ES-I3 (cell line): Measurements from ENCODE around the gene CTNNA2.

Experiments used
- H3K36me3 ChIP-seq: 2 replicates; pipeline ENCODE4 v1.6.1; 2013; ENCODE audit warnings: mild to moderate bottlenecking, low read length, control low read depth, moderate library complexity; ENCODE audit not compliant: insufficient read depth
- H3K4me1 ChIP-seq: 2 replicates; pipeline ENCODE4 v1.6.1; 2013; ENCODE audit warnings: mild to moderate bottlenecking, control low read depth, low read length; ENCODE audit not compliant: insufficient read depth
- H3K9ac ChIP-seq: 2 replicates; pipeline ENCODE4 v1.6.1; 2013; ENCODE audit warnings: low read depth, mild to moderate bottlenecking, low read length, moderate library complexity
- H3K9me3 ChIP-seq: 2 replicates; pipeline ENCODE4 v1.6.1; 2013; ENCODE audit warnings: mild to moderate bottlenecking, low read length, moderate library complexity; ENCODE audit not compliant: control insufficient read depth, insufficient read depth

CTNNA2 gene

DNA sequence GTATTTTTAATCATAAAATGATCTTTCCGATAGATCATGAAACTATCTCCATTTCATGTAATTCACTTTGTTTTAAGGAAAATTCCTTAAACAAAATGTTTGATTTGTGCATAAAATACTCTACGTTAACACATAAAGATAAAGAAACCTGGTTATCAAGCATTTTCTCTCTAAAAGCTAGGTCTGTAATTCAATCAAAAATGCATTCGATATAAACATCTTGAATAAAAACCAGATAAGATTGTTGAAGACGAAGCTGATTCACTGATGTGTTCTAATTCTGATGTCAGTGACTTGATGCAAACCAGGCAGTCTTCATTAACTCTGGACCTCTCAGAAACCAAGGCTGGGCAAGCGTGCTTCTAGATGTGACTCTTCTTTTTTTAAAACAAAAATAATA lies 245.2 kb downstream of the CTNNA2 start:
- Histone ChIP-seq H3K9me3 (no peaks in the 10 kb centered on the region), H3K36me3 (no peaks in the 10 kb centered on the region), H3K9ac (no peak overlapping the region), H3K4me1 (no peaks in the 10 kb centered on the region)

DNA sequence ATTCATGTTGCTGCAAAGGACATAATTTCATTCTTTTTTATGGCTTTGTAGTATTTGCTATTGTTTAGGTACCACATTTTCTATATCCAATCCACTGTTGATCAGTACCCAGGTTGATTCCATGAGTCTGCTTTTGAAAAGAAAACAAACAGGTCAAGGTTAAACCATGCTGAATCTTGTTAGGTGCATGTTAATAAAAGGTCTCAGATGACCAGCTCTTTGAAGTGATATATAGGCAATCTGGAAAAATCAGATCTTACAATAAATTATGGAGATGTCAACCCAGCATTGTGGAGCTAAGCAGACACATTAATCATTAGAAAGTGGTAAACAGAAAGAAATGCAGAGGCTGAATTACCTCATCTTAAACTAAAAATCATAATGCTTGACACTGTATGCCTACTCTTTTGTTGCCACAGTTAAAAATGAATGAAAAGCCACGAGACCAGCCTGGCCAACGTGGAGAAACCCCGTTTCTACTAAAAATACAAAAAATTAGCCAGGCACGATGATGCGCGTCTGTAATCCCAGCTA lies 246.0 kb downstream of the CTNNA2 start:
- Histone ChIP-seq H3K36me3 (no peaks in the 10 kb centered on the region), H3K9ac (no peak overlapping the region), H3K9me3 (no peaks in the 10 kb centered on the region), H3K4me1 (no peaks in the 10 kb centered on the region)

DNA sequence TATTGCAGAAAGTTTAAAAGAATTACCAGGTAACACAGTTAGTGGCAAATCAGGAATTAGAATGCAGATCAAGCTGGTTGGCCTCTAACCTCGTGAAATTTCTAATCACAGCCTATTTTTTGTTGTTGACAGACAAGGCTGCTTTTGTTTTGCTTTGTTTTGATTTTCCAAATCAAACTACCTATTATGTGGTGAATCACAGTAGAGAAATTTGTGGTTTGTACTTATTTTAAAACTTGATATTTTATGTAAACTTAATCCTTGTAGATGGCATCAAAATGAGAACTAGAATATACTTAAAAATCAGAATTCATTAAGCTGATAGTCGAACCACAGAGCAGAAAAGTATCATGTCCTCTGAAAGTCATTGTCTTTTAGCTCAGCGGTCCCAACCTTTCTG lies 258.1 kb downstream of the CTNNA2 start:
- Histone ChIP-seq H3K36me3 (no peaks in the 10 kb centered on the region), H3K9ac (no peak overlapping the region), H3K4me1 (no peaks in the 10 kb centered on the region), H3K9me3 (no peaks in the 10 kb centered on the region)

DNA sequence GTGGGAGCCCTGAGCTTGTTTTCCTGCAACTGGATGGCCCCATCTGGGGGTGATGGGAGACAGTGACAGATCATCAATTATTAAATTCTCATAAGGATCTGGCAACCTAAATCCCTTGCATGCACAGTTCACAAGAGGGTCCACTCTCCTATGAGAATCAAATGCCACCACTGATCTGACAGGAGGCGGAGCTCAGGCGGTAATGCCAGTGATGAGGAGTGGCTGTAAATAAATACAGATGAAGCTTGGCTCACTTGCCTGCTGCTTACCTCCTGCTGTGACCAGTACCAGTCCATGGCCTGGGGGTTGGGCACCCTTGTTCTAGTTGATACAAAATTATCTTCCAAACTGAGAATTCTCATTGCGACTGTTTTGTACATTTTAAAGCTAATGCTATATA lies 258.6 kb downstream of the CTNNA2 start:
- Histone ChIP-seq H3K9ac (no peak overlapping the region), H3K9me3 (no peaks in the 10 kb centered on the region), H3K36me3 (no peaks in the 10 kb centered on the region), H3K4me1 (no peaks in the 10 kb centered on the region)

DNA sequence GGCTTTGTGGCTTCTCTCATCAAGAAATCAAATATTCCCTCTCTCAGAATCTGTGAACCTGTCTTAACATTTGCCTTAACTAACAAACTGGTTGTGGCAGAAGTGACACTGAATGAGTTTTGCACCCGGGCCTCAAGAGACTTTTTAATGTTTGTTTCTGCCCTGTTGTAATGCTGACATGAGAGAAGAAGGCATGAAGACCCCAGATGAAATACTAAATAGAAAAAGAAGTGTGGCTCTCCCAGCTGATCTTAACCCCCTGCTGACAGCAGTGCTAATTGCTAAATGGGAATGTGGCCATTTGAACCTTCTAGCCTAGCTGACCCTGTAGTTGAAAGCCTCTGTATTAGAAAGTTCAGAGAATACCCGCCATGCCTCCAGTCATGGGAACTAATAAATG lies 261.2 kb downstream of the CTNNA2 start:
- Histone ChIP-seq H3K36me3 (no peaks in the 10 kb centered on the region), H3K4me1 (no peaks in the 10 kb centered on the region), H3K9ac (no peak overlapping the region), H3K9me3 (no peaks in the 10 kb centered on the region)

DNA sequence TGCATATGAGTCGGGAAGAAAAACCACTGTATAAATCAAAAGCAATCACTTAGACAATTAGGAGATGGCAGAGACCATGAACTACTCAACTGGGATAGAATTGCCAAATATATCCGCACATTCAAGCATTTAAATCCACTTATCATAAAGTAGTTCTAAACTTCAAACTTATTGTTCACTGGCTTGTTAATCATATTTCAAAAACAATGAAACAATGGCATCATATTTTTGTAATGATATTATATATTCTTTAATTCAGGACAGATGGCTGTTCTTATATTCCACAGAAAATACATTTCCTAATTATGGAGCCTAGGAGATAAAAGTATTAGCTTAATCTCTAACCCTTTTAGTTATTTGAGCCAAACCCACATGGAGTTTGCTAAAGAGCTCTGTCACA lies 263.6 kb downstream of the CTNNA2 start:
- Histone ChIP-seq H3K4me1 (no peaks in the 10 kb centered on the region), H3K9ac (no peak overlapping the region), H3K9me3 (peaks cover 6% of the 10 kb centered on the region; the same call in 1 of the 2 replicates), H3K36me3 (no peaks in the 10 kb centered on the region)

DNA sequence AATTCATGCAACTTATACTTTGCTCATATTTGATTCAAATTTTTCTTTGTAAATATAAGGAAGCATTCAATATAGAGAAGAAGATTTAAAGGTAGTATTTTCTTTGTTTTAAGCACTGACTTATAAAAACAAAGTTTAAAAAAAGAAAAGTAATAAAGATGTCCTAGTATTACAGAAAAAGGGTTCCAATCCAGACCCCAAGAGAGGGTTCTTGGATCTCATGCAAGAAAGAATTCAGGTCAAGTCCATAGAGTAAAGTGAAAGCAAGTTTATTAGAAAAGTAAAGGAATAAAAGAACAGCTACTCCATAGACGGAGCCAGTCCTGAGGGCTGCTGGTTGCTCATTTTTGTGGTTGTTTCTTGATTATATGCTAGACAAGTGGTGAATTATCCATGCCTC lies 267.9 kb downstream of the CTNNA2 start:
- Histone ChIP-seq H3K9me3 (peaks cover 6% of the 10 kb centered on the region; the same call in 1 of the 2 replicates), H3K36me3 (no peaks in the 10 kb centered on the region)

DNA sequence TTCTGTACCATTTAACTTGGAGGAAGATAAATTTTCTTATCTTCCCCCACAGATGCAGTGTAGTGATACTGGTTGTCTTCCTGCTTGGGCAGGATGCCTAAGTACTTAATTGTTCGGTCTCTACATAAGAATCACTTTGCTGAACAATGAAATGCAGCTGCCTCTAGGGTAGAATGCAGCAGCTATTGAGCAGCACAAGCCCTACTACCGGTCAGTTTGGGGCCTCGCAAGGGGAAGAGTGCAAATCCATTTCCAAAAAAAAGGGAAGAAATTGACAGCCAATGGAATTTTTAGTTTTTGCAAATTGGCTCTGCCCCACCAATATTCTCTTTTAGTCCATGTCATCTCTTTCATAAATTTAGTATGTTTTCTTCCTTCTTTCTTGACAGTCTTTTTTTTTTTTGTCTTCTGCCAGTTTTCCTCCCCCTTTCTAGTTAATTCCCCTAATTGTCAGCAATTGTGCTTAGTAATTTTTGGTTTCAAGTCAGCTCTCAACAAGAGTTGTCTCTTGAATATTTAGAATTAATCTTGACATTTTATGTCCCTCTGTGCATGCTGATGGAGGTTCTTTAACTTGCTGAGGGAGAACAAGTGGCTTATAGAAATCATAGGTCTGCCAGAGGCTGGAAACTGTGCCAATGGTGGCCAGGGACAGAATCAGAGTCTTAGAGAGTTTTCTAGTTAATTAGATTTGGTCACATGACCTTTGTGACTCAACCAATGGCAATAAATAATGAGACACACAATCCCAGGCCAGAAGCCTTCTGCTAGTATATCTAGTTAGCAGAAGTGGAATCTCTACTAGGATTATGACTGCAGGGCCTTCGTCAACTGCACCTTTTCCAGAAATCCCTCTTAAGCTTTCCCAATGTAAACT lies 270.0 kb downstream of the CTNNA2 start:
- Histone ChIP-seq H3K9ac (no peak overlapping the region), H3K4me1 (peaks cover 18% of the 10 kb centered on the region), H3K9me3 (peaks cover 6% of the 10 kb centered on the region; the same call in 1 of the 2 replicates), H3K36me3 (no peaks in the 10 kb centered on the region)

More for the DNA sequence above, 267.9 kb downstream of the CTNNA2 start:
- Histone ChIP-seq H3K9ac (no peak overlapping the region), H3K4me1 (peaks cover 18% of the 10 kb centered on the region)

DNA sequence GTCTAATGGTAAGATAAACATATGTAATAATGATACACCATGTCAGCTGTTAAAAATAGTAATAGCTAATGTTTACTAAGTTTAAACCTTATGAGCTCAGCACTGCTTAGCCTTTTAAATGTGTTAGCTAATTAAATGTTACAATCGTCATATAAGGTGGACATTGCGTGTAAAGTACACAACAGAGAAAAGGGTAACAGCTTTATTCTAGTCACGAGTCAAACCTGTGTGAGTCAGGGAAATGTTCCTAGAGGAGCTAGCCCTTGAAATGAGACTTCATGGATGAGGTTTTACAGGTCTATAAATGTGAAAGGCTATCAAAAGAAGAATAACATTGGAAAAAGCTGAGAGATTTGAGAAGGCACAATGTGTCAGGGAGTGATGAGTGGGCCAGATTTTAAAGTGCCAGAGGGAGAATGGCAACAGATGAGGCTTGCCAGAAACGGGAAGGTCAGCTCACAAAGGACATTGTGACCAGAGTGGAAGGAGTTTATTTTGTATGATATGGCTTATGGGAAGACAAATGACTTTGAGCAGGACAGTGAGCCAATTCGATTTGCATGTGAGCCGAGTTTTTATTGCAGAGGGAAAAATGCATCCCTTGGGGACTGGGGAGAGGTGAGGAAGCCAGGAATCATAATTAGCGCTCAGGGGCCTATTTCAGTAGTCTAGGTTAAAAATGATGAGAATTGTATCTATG lies 276.3 kb downstream of the CTNNA2 start:
- Histone ChIP-seq H3K9ac (no peak overlapping the region), H3K36me3 (no peaks in the 10 kb centered on the region), H3K4me1 (peaks cover 7% of the 10 kb centered on the region; the same call in 1 of the 2 replicates), H3K9me3 (no peaks in the 10 kb centered on the region)

DNA sequence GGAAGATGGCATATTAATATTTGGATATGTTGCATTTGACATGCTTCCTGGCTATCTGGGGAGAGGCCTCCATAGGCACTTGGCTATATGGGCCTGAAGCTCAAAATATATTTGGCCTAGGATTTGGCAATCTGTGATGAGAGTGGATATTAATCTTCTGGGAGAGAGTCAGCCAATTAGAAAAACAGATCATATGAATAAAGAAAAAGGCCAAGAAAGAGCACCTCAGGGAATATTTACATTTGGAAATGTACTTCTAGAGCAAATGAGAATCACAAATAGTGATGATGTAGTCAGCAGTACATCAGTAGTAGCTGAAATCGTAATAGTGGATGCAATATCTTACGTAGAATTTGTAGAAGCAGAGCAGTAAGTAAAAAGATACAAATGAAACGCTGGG lies 277.0 kb downstream of the CTNNA2 start:
- no peaks in the 10 kb centered on the region for H3K36me3 ChIP-seq
- H3K4me1 ChIP-seq = peaks cover 4% of the 10 kb centered on the region; the same call in 1 of the 2 replicates
- H3K9ac ChIP-seq = no peak overlapping the region
- no peaks in the 10 kb centered on the region for H3K9me3 ChIP-seq

DNA sequence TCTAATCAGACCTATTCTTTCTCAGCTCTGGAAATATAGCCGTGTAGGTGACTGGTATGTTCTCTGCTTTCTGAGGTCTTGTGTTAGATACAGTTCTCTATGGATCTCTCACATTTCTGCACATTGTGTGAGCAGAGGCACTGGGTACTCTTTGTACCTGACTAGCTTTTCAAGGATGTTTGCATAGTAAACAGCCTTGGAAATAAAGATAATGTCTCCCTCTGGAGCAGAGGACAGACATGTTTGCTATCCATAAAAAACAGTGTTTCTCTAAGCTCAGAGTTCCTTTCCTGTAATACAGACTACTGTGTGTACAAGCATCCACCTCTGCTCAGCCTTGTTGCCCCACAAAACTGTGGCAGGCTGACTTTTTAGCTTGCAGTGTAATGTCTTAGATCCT lies 279.2 kb downstream of the CTNNA2 start:
- Histone ChIP-seq H3K4me1 (peaks cover 4% of the 10 kb centered on the region; the same call in 1 of the 2 replicates), H3K9me3 (no peaks in the 10 kb centered on the region), H3K36me3 (no peaks in the 10 kb centered on the region), H3K9ac (no peak overlapping the region)

DNA sequence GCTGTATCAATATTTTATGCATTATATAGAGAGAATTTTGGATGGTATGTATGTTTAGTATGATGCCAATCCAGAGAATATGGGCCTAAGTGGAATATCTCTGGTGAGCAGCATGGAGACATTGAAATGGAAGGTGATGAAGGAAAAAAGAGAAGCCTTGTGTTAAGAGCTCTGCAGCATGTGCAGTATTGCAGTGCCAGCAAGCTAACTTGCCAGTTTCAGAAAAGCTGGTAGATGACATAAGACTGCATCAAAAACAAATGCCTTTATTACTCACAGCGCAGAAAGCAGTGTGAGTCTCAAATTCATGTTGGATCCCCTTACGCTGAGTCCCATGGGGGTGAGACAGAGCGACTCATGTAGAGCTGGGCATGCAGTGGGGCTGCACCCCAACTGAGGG lies 280.2 kb downstream of the CTNNA2 start:
- H3K36me3 ChIP-seq = no peaks in the 10 kb centered on the region
- peaks cover 4% of the 10 kb centered on the region; the same call in 1 of the 2 replicates for H3K4me1 ChIP-seq
- H3K9ac ChIP-seq = no peak overlapping the region
- H3K9me3 ChIP-seq = peaks cover 2% of the 10 kb centered on the region; the same call in 1 of the 2 replicates

DNA sequence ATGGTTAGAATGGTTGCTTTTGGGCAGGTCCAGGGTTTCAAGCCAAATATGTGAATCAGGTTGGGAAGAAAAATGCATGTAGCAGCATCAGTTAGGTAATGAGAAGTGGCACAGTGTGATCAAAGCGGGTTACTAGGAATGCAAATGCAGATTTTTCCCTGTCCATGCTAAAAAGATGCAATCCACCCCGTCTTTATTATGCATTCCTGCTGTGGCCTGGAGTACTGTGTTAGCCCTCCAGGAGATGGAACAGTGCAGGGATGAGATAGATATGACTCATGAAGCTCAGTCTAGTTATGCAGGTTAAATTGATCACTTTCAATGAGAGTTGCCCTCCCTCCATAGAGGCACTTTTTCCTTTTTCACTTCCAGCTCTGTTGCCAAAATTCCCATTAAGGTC lies 283.8 kb downstream of the CTNNA2 start:
- Histone ChIP-seq H3K9ac (no peak overlapping the region), H3K36me3 (no peaks in the 10 kb centered on the region), H3K4me1 (no peaks in the 10 kb centered on the region), H3K9me3 (peaks cover 2% of the 10 kb centered on the region; the same call in 1 of the 2 replicates)

DNA sequence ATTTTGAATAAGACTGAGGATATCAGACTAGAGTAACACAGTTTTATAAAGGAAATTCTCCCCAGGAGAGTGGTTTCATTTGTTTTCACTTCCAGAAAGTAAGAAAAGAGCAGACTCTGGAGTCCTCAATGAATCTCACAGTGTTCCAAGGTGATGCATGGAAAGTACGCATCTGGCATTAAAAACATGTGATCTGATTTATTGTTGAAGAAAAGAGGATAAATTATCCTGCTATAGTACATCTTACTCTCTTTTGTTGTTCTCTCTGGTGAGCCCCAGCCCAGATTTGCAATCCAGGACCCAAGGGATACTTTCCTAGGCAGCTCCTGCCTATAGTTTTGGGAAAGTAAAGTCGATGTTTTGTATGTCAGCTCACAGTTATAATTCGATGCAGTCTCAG lies 285.9 kb downstream of the CTNNA2 start:
- no peaks in the 10 kb centered on the region for H3K4me1 ChIP-seq

More for the DNA sequence above, 285.9 kb downstream of the CTNNA2 start:
- Histone ChIP-seq H3K9me3 (peaks cover 5% of the 10 kb centered on the region), H3K9ac (no peak overlapping the region), H3K36me3 (no peaks in the 10 kb centered on the region)
